HG02973 (cell line): ENCODE data around the gene CRADD.
"Not testable (repeated sequence)": the region's sequence is repeated elsewhere in the genome, so short reads cannot be mapped to it uniquely, and the experiment has no call there.

Source experiments
- ATAC-seq: cut with Tn5 transposase; IDR thresholded peaks from one replicate; pipeline ENCODE4 v1.9.1; 2021; ENCODE audit warnings: moderate library complexity; ENCODE audit not compliant: unreplicated experiment

Gene CRADD

DNA sequence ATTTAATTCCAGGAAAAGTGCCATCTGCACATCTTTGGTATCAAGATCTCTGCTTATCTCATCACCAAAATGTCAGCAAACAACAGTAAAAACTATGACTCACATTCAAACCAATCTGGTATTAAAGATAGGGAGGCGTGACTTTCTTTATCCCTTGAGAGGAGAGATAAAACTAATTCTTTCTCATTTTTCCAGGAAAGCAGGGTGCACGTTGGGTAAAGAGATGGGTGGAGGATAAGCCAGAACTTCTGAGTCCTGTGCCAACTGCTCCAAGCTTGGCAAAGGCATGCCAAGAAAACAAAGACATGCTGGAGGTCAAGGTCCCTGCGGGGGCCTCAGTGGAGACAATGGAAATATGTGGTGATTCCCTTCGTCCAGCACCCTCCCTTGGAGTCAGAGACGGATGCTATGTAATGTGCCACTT is 245.4 kb downstream of the CRADD start:
- ATAC-seq: no peak

DNA sequence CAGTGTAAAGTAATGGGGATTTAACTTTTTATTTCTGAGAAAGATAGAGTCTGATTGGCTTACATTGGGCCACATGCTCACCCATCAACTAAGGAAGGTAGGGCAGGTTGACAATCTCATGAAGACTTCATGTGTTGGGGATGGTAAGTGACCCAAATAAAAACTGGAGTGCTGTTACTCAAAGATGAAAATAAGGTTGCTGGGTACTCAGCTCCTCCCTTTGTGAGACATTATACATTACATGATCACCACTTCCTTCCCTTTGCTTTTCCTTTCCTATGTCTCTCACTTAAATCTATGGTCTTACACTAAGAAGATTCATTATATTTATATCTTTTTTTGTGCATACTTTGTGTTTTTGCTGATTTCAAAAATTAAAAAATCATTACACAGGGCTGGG is 247.2 kb downstream of the CRADD start:
- no peak for ATAC-seq

DNA sequence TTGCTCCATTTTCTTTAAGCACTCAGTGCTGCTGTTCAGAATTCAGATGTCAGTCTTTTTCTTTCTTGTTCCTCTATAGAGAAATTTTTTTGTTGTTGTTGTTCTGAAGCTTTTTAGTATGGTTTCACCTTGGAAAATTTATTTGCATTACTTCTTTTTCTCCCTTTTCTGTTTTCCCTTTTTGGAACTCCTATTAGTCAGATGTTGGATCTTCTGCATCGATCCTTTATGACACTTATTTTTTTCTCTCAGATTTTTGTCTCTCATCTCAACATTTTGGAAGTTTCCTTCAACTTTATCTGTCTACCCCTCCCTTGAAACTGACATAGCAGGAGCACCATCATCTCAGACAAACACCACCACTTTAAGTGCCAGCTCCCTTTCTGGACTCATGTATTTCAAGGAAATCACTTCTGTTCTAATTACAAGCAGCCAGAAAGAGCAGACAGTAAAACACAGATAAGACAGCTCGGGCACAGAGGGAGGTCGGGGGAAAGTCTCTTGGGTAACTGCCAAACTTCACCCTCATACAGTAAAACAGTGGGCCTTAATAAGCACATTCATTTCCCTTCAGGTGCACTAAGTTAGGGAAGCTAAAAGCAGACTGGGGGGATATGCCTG is 248.5 kb downstream of the CRADD start:
- no peak for ATAC-seq

DNA sequence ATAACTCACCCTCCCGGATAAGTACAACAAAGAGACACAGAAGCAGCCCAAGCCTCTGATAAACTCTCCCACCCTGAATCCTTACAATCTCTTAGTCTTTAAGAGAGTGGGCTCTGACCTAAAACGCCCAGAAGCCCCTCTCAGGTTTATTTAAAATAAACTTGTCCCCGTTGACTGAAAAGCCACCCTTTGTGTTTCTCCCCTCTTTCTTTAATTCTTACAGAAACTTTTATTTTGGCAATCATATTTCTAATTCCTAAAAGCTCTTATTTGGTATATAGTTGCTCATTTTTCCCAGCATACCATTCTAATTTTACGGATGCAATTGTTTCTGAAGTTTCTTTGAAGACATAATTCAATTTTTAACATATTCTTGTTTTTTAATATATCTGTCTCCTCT is 249.1 kb downstream of the CRADD start:
- ATAC-seq: no peak

DNA sequence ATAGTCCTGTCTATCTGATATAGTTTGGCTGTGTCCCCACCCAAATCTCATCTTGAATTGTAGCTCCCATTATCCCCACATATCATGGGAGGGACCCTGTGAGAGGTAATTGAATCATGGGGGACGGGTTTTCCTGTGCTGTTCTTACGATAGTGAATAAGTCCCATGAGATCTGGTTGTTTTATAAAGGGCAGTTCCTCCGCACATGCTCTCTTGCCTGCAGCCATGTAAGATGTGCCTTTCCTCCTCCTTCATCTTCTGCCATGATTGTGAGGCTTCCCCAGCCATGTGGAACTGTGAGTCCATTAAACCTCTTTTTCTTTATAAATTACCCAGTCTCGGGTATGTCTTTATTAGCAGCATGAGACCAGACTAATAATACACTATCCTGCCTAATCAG is 251.9 kb downstream of the CRADD start:
- not testable (repeated sequence) for ATAC-seq

DNA sequence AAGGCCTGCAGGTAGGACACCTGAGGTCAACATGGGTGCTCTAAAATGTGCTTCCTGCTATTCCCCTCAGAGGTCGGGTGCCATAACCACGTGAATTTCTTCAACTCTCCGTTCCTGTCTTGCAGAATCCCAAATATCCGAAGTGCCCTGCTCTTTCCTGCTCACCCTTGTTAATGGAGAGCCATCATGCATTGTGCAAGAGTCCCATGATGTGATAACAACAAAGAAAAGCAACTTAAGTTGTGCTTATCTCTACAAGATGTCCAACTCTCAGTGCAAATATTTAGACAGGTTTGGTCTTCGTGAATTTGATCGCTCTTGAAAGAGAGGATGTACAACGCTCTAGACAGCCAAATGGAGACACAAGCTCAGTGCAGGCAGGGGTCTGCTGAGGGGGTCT is 260.6 kb downstream of the CRADD start:
- ATAC-seq: no peak

- ATAC-seq: no peak
These were observed 261.1 kb downstream of the CRADD start for GRCh38 chr12:93938317-93938716.

DNA sequence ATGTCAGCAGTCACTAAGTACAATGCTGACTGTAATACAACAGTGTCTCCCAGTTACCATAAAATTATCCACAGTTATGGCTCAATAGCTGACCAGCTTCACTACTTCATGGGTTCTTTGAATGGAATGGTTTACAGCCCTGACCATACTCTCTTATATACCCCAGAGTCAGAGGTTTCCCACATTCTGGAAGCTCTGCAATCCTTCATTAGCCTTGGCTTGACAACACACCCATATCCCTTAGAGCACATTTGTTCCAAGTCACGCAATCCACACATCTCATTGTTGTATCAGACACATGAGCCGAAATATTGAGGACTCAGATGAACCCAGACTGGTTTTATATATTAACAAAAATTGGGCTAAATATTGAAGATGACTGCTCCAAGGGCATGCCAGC is 261.8 kb downstream of the CRADD start:
- no peak for ATAC-seq

DNA sequence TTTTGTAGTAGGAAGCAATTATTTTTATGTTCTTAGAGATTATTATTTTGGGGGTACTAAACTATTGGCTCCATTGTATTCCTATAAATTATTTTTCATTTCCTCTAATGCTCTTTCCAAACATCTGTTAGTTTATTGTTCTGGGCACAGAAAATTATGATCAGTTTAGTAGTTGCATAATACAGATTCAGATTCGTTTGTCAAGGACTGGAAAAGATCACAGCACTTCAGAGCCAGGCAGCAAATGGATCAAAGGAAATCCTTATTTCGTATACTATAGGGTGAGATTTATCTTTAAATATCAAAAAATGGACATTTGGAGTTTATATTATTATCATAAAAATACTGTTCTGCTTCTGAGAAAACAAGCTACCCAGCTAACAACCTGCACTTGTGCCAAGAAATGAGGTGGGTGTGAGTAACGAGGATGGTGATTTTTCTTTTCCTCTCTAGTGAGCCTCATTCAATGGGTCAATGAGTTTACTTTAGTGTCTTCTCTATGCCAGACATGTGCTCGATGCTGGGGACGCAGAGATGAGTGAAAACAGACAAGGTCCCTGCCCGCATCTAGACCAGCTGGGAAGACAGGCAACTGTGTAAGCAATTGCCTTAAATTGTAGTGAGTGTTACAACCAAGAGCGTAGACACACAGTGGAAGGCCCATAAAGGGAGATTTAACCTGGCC is 262.6 kb downstream of the CRADD start:
- ATAC-seq: no peak

DNA sequence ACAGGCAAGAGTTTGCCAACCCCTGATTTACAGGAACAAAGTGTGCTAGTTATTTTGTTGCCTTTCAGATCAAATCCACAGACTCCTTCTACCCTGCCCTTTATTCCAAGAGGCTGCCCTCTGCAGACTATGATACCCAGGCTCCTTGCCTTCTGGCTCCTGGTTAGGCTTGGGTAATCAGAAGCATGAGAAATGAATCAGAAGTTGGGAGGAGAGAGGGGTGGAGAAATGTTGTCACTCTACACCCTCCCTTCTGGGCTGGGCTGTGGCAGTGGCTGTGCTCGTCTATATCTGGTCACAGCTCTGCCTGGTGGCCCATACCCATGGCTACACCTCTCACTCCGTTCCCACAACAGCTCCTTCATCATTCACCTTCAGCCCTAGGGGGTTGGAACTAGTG is 266.6 kb downstream of the CRADD start:
- no peak for ATAC-seq

DNA sequence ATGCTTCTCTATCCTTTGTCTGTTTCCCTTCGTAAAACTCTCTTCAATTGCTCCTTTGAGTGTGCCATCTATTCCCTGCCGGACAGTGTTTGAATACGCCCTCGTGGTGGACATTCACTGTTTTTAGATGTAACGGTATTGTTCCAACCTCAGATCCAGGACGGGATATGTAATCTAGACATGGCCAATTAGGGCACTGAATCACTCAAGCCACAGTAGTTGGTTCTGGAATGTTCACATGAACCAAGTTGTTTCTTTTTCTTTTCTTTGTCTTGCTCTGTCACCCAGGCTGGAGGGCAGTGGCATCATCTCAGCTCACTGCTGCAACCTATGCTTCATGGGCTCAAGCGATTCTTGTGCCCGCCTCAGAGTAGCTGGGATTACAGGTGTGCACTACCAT is 267.0 kb downstream of the CRADD start:
- no peak for ATAC-seq
